ENCODE measurements around the gene TAAR8.

The TAAR8 gene, protein sequence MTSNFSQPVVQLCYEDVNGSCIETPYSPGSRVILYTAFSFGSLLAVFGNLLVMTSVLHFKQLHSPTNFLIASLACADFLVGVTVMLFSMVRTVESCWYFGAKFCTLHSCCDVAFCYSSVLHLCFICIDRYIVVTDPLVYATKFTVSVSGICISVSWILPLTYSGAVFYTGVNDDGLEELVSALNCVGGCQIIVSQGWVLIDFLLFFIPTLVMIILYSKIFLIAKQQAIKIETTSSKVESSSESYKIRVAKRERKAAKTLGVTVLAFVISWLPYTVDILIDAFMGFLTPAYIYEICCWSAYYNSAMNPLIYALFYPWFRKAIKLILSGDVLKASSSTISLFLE

GRCh38 chr6:132552372-132552771 is at the start of gene TAAR8:
TAAR8 (plus strand) TSS chr6:132552672; CDS start chr6:132552693, 21 bp downstream.
- Histone ChIP-seq H3K27ac (no peak within 1 kb of the TSS), H3K27me3 (replicated peaks) (no peaks in the 10 kb centered on the region), H3K4me3 (ENCODE audit: low read depth, low read length) (no peak within 1 kb of the TSS), H3K36me3 (replicated peaks) (no peaks in the 10 kb centered on the region)
- in situ Hi-C loops (cut with HindIII; ENCODE audit: low pct_ligation_motif_present, low sequenced_read_pairs): no loop called here
- no peak for DNase-seq
- TF ChIP-seq, protein P1, sequence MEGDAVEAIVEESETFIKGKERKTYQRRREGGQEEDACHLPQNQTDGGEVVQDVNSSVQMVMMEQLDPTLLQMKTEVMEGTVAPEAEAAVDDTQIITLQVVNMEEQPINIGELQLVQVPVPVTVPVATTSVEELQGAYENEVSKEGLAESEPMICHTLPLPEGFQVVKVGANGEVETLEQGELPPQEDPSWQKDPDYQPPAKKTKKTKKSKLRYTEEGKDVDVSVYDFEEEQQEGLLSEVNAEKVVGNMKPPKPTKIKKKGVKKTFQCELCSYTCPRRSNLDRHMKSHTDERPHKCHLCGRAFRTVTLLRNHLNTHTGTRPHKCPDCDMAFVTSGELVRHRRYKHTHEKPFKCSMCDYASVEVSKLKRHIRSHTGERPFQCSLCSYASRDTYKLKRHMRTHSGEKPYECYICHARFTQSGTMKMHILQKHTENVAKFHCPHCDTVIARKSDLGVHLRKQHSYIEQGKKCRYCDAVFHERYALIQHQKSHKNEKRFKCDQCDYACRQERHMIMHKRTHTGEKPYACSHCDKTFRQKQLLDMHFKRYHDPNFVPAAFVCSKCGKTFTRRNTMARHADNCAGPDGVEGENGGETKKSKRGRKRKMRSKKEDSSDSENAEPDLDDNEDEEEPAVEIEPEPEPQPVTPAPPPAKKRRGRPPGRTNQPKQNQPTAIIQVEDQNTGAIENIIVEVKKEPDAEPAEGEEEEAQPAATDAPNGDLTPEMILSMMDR (IDR thresholded peaks at IDR 0.05; ENCODE audit: low read depth, low read length, missing control alignments): no peak

DNA sequence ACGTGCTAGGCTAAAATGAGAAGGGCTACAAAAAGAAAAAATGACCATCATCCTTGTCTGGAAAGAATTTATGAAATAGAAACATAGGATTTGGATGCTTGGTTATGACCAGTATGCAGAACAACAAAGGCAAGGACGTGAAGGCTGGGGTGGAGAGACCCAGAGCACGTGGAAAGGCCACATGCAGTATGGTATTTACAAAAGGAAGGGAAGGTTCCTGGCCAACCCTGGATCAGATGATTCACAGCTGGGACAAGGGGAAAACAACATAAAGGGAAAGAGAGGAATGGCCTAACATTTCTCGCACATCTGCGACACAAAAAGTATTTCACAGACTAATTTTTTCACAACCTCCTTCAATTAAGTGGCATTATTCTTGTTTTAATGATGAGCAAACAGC is 47.7 kb upstream of the TAAR8 start:
- no peaks in the 10 kb centered on the region for H3K27me3 ChIP-seq (replicated peaks)
- H3K27ac ChIP-seq: no peak overlapping the region
- TF ChIP-seq, protein P1 (IDR thresholded peaks at IDR 0.05; ENCODE audit: low read depth, low read length, missing control alignments): no peak
- H3K4me3 ChIP-seq (ENCODE audit: low read depth, low read length): no peak overlapping the region
- in situ Hi-C loops (cut with HindIII; ENCODE audit: low pct_ligation_motif_present, low sequenced_read_pairs): no loop called here
- H3K36me3 ChIP-seq (replicated peaks): peaks cover 2% of the 10 kb centered on the region
- DNase-seq: no peak

- H3K27me3 ChIP-seq (replicated peaks): no peaks in the 10 kb centered on the region
Observed at GRCh38 chr6:132505158-132505557, 47.3 kb upstream of the TAAR8 start.

GRCh38 chr6:132506461-132506860 is 46.0 kb upstream of the TAAR8 start:
- no peak for DNase-seq
- TF ChIP-seq, protein P1 (IDR thresholded peaks at IDR 0.05; ENCODE audit: low read depth, low read length, missing control alignments): no peak
- in situ Hi-C loops (cut with HindIII; ENCODE audit: low pct_ligation_motif_present, low sequenced_read_pairs): no loop called here
- H3K36me3 ChIP-seq (replicated peaks): no peaks in the 10 kb centered on the region
- no peak overlapping the region for H3K4me3 ChIP-seq (ENCODE audit: low read depth, low read length)
- H3K27me3 ChIP-seq (replicated peaks): no peaks in the 10 kb centered on the region
- no peak overlapping the region for H3K27ac ChIP-seq

More at GRCh38 chr6:132505158-132505557, 47.3 kb upstream of the TAAR8 start:
- Histone ChIP-seq H3K36me3 (replicated peaks) (no peaks in the 10 kb centered on the region), H3K27ac (no peak overlapping the region), H3K4me3 (ENCODE audit: low read depth, low read length) (no peak overlapping the region)
- DNase-seq: no peak
- TF ChIP-seq, protein P1 (IDR thresholded peaks at IDR 0.05; ENCODE audit: low read depth, low read length, missing control alignments): no peak
- in situ Hi-C loops (cut with HindIII; ENCODE audit: low pct_ligation_motif_present, low sequenced_read_pairs): no loop called here

GRCh38 chr6:132506869-132507808 is 45.3 kb upstream of the TAAR8 start:
- in situ Hi-C loops (cut with HindIII; ENCODE audit: low pct_ligation_motif_present, low sequenced_read_pairs): no loop called here
- H3K27ac ChIP-seq: no peak overlapping the region
- DNase-seq: no peak
- no peaks in the 10 kb centered on the region for H3K36me3 ChIP-seq (replicated peaks)
- H3K27me3 ChIP-seq (replicated peaks): no peaks in the 10 kb centered on the region
- H3K4me3 ChIP-seq (ENCODE audit: low read depth, low read length): no peak overlapping the region
- TF ChIP-seq, protein P1 (IDR thresholded peaks at IDR 0.05; ENCODE audit: low read depth, low read length, missing control alignments): no peak
